Upper lobe of left lung (tissue), 4 donors: ENCODE results near the gene ASPA.

ENCODE experiments used
- CTCF ChIP-seq, 6 experiments: fragments of 450-650 bp in 4 of 6; fragments of 200-600 bp in 2 of 6; sonication (generic) in 2 of 6; IDR thresholded peaks; one replicate each; pipeline ENCODE4 v1.5.1; 2016 to 2019; ENCODE audit warnings: antibody characterized with exemption in 6 of 6
- POLR2A ChIP-seq, 4 donors: fragments of 450-650 bp; IDR thresholded peaks; one replicate each; pipeline ENCODE4 v1.5.1; 2016 to 2017; ENCODE audit warnings: antibody characterized with exemption in 4 of 4, mild to moderate bottlenecking in 2 of 4

GRCh38 chr17:3497101-3497500 lies 21.3 kb downstream of the ASPA start:
- TF ChIP-seq CTCF (IDR thresholded peaks at IDR 0.05), result no peak
- TF ChIP-seq POLR2A (IDR thresholded peaks at IDR 0.05), result no peak
